K562 (cell line): ENCODE data around the gene NUDT1. TPM values are rescaled to one million over a fixed set of nuclear protein-coding genes. Genes with fewer than 3 reads are reported as not detected.

Experiments used
- RAD21 ChIP-seq, 2 experiments: fragments of 250-450 bp in 1 of 2; fragments of 450-650 bp in 1 of 2; sonication (Bioruptor Pico) in 1 of 2; formaldehyde crosslinking in 1 of 2; IDR thresholded peaks in 1 of 2; conservative IDR thresholded peaks in 1 of 2; 2 replicates each; pipeline versions ENCODE4 v1.4.0 to v1.8.0; 2020 to 2022; ENCODE audit warnings: mild to moderate bottlenecking in 2 of 2, moderate library complexity in 1 of 2
- SPI1 ChIP-seq: IDR thresholded peaks from 2 replicates; pipeline ENCODE4 v1.6.1; 2011; ENCODE audit warnings: low read depth, low read length, control low read depth, borderline replicate concordance
- polyA plus RNA-seq, 8 experiments: library from polyadenylated mRNA; depleted of rRNA in 4 of 8; stranded (reverse) in 5 of 8; unstranded in 3 of 8; fragments of >200 nt; fragmentation: Nextera tagmentation in 2 of 8; fragmentation: Illumina TruSeq in 1 of 8; extraction: Ambion mirVana in 2 of 8; extraction: Trizol in 1 of 8; gene quantifications; 2 replicates each; pipeline versions ENCODE4 v1.2.1 to v1.2.3, GENCODE V29; 2011 to 2014; ENCODE audit warnings: inconsistent platforms in 1 of 8, missing spikeins in 1 of 8
- total RNA-seq, 7 experiments: library from RNA; depleted of rRNA in 6 of 7; stranded (reverse); fragments of >200 nt in 6 of 7; fragmentation: Illumina TruSeq in 2 of 7; extraction: Trizol in 2 of 7; gene quantifications; 2 replicates each; pipeline versions ENCODE4 v1.2.1 to v1.2.3, GENCODE V29; 2011 to 2021; ENCODE audit warnings: low replicate concordance in 1 of 7
- TF ChIP-seq, protein P1 (sequence below), 2 experiments: fragments of 450-650 bp in 1 of 2; sonication (generic) in 1 of 2; formaldehyde crosslinking in 1 of 2; IDR thresholded peaks; 2 replicates each; pipeline versions ENCODE4 v1.7.1 to v1.9.0; 2016 to 2022; ENCODE audit warnings: inconsistent platforms in 1 of 2, mild to moderate bottlenecking in 1 of 2, missing genetic modification reagents in 1 of 2
- TF ChIP-seq, protein P2 (sequence below), 2 experiments: fragments of 450-650 bp; formaldehyde crosslinking in 1 of 2; IDR thresholded peaks; 2 replicates each; pipeline versions ENCODE4 v1.4.0 to v1.6.1; 2014 to 2020; ENCODE audit warnings: mild to moderate bottlenecking in 2 of 2, borderline replicate concordance in 1 of 2, low read depth in 1 of 2

Gene NUDT1
- total and polyA plus RNA-seq, 9 of the 15 experiments (the other 6 are each of a cell fraction or from before 2014, with no cell fraction given): 5.3 to 73.3 (median 29.6) TPM

DNA sequence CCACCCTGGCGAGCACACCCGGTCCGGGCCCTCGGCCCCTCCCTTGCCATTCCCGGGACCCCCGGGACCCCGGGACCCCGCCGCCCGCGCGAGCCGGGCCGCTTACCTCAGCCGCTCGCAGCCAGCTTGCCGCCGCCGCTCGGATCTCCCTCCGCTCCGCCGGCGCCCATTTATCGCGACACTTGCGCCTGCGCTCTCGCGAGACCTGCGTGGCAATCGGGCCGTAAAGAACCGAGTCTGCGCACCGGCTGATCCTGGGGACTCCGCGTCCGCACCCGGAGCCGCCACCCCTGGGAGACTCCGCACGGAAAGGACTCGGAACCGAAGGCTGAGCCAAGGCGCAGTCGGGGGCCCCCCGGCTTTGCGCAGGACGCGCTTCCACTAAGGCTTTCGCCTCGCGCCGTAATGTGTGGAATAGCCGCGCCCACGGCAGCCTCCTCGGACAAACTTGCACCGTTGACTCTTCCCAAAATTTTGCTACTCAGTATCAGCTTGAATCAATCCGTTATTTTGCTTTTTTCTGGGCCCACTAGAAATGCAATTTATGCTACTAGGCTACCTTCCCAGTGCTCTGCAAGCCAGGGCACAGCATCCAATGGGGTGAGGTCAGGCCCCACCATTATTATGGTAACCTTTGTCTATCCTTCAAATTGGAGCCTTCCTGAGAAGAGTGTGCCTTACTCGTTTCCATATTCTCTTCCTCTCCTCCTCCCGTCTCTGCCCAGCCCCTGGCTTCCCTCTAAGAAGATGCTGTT, 9.1 kb upstream of the NUDT1 start, which contains the start of gene MAD1L1 (continued):
- TF ChIP-seq, protein P1, sequence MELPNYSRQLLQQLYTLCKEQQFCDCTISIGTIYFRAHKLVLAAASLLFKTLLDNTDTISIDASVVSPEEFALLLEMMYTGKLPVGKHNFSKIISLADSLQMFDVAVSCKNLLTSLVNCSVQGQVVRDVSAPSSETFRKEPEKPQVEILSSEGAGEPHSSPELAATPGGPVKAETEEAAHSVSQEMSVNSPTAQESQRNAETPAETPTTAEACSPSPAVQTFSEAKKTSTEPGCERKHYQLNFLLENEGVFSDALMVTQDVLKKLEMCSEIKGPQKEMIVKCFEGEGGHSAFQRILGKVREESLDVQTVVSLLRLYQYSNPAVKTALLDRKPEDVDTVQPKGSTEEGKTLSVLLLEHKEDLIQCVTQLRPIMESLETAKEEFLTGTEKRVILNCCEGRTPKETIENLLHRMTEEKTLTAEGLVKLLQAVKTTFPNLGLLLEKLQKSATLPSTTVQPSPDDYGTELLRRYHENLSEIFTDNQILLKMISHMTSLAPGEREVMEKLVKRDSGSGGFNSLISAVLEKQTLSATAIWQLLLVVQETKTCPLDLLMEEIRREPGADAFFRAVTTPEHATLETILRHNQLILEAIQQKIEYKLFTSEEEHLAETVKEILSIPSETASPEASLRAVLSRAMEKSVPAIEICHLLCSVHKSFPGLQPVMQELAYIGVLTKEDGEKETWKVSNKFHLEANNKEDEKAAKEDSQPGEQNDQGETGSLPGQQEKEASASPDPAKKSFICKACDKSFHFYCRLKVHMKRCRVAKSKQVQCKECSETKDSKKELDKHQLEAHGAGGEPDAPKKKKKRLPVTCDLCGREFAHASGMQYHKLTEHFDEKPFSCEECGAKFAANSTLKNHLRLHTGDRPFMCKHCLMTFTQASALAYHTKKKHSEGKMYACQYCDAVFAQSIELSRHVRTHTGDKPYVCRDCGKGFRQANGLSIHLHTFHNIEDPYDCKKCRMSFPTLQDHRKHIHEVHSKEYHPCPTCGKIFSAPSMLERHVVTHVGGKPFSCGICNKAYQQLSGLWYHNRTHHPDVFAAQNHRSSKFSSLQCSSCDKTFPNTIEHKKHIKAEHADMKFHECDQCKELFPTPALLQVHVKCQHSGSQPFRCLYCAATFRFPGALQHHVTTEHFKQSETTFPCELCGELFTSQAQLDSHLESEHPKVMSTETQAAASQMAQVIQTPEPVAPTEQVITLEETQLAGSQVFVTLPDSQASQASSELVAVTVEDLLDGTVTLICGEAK (IDR thresholded peaks at IDR 0.05): peak; percentile 91
- TF ChIP-seq, protein P1 (CRISPR knock-in tag; IDR thresholded peaks at IDR 0.05): no peak
- TF ChIP-seq, protein P2, sequence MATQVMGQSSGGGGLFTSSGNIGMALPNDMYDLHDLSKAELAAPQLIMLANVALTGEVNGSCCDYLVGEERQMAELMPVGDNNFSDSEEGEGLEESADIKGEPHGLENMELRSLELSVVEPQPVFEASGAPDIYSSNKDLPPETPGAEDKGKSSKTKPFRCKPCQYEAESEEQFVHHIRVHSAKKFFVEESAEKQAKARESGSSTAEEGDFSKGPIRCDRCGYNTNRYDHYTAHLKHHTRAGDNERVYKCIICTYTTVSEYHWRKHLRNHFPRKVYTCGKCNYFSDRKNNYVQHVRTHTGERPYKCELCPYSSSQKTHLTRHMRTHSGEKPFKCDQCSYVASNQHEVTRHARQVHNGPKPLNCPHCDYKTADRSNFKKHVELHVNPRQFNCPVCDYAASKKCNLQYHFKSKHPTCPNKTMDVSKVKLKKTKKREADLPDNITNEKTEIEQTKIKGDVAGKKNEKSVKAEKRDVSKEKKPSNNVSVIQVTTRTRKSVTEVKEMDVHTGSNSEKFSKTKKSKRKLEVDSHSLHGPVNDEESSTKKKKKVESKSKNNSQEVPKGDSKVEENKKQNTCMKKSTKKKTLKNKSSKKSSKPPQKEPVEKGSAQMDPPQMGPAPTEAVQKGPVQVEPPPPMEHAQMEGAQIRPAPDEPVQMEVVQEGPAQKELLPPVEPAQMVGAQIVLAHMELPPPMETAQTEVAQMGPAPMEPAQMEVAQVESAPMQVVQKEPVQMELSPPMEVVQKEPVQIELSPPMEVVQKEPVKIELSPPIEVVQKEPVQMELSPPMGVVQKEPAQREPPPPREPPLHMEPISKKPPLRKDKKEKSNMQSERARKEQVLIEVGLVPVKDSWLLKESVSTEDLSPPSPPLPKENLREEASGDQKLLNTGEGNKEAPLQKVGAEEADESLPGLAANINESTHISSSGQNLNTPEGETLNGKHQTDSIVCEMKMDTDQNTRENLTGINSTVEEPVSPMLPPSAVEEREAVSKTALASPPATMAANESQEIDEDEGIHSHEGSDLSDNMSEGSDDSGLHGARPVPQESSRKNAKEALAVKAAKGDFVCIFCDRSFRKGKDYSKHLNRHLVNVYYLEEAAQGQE (IDR thresholded peaks at IDR 0.05; ENCODE audit: borderline replicate concordance): no peak
- TF ChIP-seq, protein P2 (CRISPR knock-in tag; IDR thresholded peaks at IDR 0.05; ENCODE audit: low read depth): peak; percentile 62; the same call in 1 of the 2 replicates
- peak in 1 of 2 experiments; percentile 23; a peak in 2 of 4 replicates for TF ChIP-seq RAD21 (CRISPR knock-in tag; conservative IDR thresholded peaks at IDR 0.05 in 1 of 2, IDR thresholded peaks at IDR 0.05 in 1 of 2)
- TF ChIP-seq SPI1: no peak
